Fibroblast of gingiva (primary cell): ENCODE data around the gene TRPC1.
A peak's percentile ranks its signal among the peaks of the same experiment; 100 is the strongest.

Source experiments
- DNase-seq: peaks from one replicate; pipeline ENCODE4 v3.0.0-alpha.2; 2011; ENCODE audit warnings: low read depth

The TRPC1 gene

GRCh38 chr3:142839831-142840230 lies 116.0 kb downstream of the TRPC1 start:
- no peak for DNase-seq

GRCh38 chr3:142844339-142844977 lies 120.6 kb downstream of the TRPC1 start:
- peak; percentile 18 for DNase-seq

GRCh38 chr3:142846779-142847577 lies 123.1 kb downstream of the TRPC1 start:
- DNase-seq = no peak

GRCh38 chr3:142849148-142849547 lies 125.3 kb downstream of the TRPC1 start:
- no peak for DNase-seq

- peak; percentile 84 for DNase-seq
These were observed 126.7 kb downstream of the TRPC1 start for GRCh38 chr3:142850395-142851023.

- DNase-seq = no peak
These were observed 128.2 kb downstream of the TRPC1 start for GRCh38 chr3:142852009-142852408.

GRCh38 chr3:142853270-142854168 lies 129.7 kb downstream of the TRPC1 start:
- no peak for DNase-seq

GRCh38 chr3:142857056-142857455 lies 133.2 kb downstream of the TRPC1 start:
- no peak for DNase-seq
